NCI-H2081 treated with DMSO at 0.1 percent for 48 hours (cell line): ENCODE measurements around the gene AK2.

Source experiments
- DNase-seq: peaks from one replicate; lab custom pipeline; 2025; lab: John Stamatoyannopoulos, UW

Gene AK2

GRCh38 chr1:32972814-32973428 lies 63.8 kb downstream of the AK2 start:
- DNase-seq, result peak; percentile 30

GRCh38 chr1:32971576-32971975 lies 65.1 kb downstream of the AK2 start:
- no peak for DNase-seq

- no peak for DNase-seq
Observed at GRCh38 chr1:32971156-32971555, 65.5 kb downstream of the AK2 start.

GRCh38 chr1:32969566-32969965 lies 67.1 kb downstream of the AK2 start:
- no peak for DNase-seq

- no peak for DNase-seq
Observed at GRCh38 chr1:32967888-32968568, 68.7 kb downstream of the AK2 start.

GRCh38 chr1:32966900-32967299 lies 69.8 kb downstream of the AK2 start:
- DNase-seq, result no peak

- DNase-seq, result no peak
Observed at GRCh38 chr1:32965251-32965747, 71.4 kb downstream of the AK2 start.

GRCh38 chr1:32964461-32965250 lies 72.0 kb downstream of the AK2 start, which contains the start of gene RNF19B:
Gene RNF19B (minus strand): TSS chr1:32964809. CDS start chr1:32964685, 124 bp downstream.
- DNase-seq, result peak; percentile 93

- DNase-seq, result no peak
Observed at GRCh38 chr1:32963746-32964460, 72.8 kb downstream of the AK2 start.

GRCh38 chr1:32962248-32962896 lies 74.3 kb downstream of the AK2 start:
- DNase-seq, result no peak

- no peak for DNase-seq
Observed at GRCh38 chr1:32960819-32961355, 75.8 kb downstream of the AK2 start.

GRCh38 chr1:32960342-32960741 lies 76.3 kb downstream of the AK2 start:
- DNase-seq, result no peak

GRCh38 chr1:32958827-32959226 lies 77.9 kb downstream of the AK2 start:
- no peak for DNase-seq
